HG03159 (cell line): Measurements from ENCODE around the gene MAU2.

ENCODE experiments used
- ATAC-seq: cut with Tn5 transposase; IDR thresholded peaks from one replicate; pipeline ENCODE4 v1.9.1; 2021; ENCODE audit warnings: mild to moderate bottlenecking, moderate library complexity; ENCODE audit not compliant: unreplicated experiment

Gene MAU2

GRCh38 chr19:19305696-19306095 is 14.9 kb upstream of the MAU2 start:
- ATAC-seq: no peak

- ATAC-seq: no peak
These were observed 14.4 kb upstream of the MAU2 start for GRCh38 chr19:19306191-19306590.

GRCh38 chr19:19308373-19308772 is 12.3 kb upstream of the MAU2 start:
- ATAC-seq: no peak

- ATAC-seq: no peak
These were observed 5.2 kb upstream of the MAU2 start for GRCh38 chr19:19315444-19315843.

GRCh38 chr19:19316082-19316481 is 4.5 kb upstream of the MAU2 start:
- no peak for ATAC-seq

GRCh38 chr19:19319732-19320360 is 783 bp upstream of the MAU2 start:
- ATAC-seq: no peak

GRCh38 chr19:19321141-19321577 is 530 bp downstream of the MAU2 start:
- ATAC-seq: no peak

GRCh38 chr19:19324059-19324770 is 3.6 kb downstream of the MAU2 start:
- no peak for ATAC-seq

GRCh38 chr19:19327672-19328071 is 7.0 kb downstream of the MAU2 start:
- no peak for ATAC-seq

- ATAC-seq: no peak
These were observed 8.5 kb downstream of the MAU2 start for GRCh38 chr19:19329126-19329525.

- ATAC-seq: no peak
These were observed 13.7 kb downstream of the MAU2 start for GRCh38 chr19:19334063-19334988.

GRCh38 chr19:19334989-19335344 is 14.3 kb downstream of the MAU2 start:
- ATAC-seq: no peak

- no peak for ATAC-seq
These were observed 15.0 kb downstream of the MAU2 start for GRCh38 chr19:19335408-19336158.

- no peak for ATAC-seq
These were observed 16.0 kb downstream of the MAU2 start for GRCh38 chr19:19336597-19336996.

- no peak for ATAC-seq
These were observed 16.5 kb downstream of the MAU2 start for GRCh38 chr19:19337120-19337519.

- no peak for ATAC-seq
These were observed 17.5 kb downstream of the MAU2 start for GRCh38 chr19:19338082-19338481.

GRCh38 chr19:19341026-19341425 is 20.4 kb downstream of the MAU2 start:
- ATAC-seq: no peak

- no peak for ATAC-seq
These were observed 21.7 kb downstream of the MAU2 start for GRCh38 chr19:19342086-19343015.

- ATAC-seq: no peak
These were observed 22.4 kb downstream of the MAU2 start for GRCh38 chr19:19343016-19343362.

GRCh38 chr19:19343762-19344161 is 23.1 kb downstream of the MAU2 start:
- no peak for ATAC-seq
